Colonic mucosa (tissue), 4 donors: ENCODE results near the gene FLYWCH2. TPM values are rescaled to one million over a fixed set of nuclear protein-coding genes. Genes with fewer than 3 reads are reported as not detected.

ENCODE experiments used
- DNase-seq: peaks from one replicate; pipeline ENCODE4 v3.0.0-alpha.2; 2020
- H3K27ac ChIP-seq: fragments of 200-600 bp; one replicate; pipeline ENCODE4 v1.8.0; 2021
- H3K27me3 ChIP-seq: fragments of 200-600 bp; one replicate; pipeline ENCODE4 v1.8.0; 2021
- H3K36me3 ChIP-seq: fragments of 200-600 bp; one replicate; pipeline ENCODE4 v1.8.0; 2021
- H3K4me1 ChIP-seq: fragments of 200-600 bp; one replicate; pipeline ENCODE4 v1.8.0; 2021; ENCODE audit warnings: mild to moderate bottlenecking
- H3K4me3 ChIP-seq: fragments of 200-600 bp; one replicate; pipeline ENCODE4 v1.8.0; 2021
- H3K9ac ChIP-seq, 2 donors: one replicate each; pipeline ENCODE4 v1.7.0; 2013; ENCODE audit warnings: control low read depth in 2 of 2, low read depth in 2 of 2, low read length in 2 of 2
- H3K9me3 ChIP-seq: fragments of 200-600 bp; one replicate; pipeline ENCODE4 v1.8.0; 2021
- CTCF ChIP-seq: fragments of 200-600 bp; IDR thresholded peaks from one replicate; pipeline ENCODE4 v1.8.0; 2022; ENCODE audit warnings: antibody characterized with exemption, mild to moderate bottlenecking
- intact Hi-C: fragments of 100-400 bp; cut with DNase I; formaldehyde crosslinking; loops from one replicate; pipeline ENCODE4 v1.14.1; 2022
- total RNA-seq, 2 donors: library from RNA; stranded (reverse); fragmentation: NEBNext Ultra II Directional in 1 of 2; extraction: Animal tissue kit (Norgen Biotek cat#: 25700) in 1 of 2; gene quantifications; one replicate each; pipeline ENCODE4 v1.2.1, GENCODE V29; 2021
- donor health status: healthy.
- donor health status: DM: no; HTN: no; CAD: no.
- donor health status: DM: no; HTN: no; CAD: no.

The FLYWCH2 gene
- total RNA-seq, 2 donors from 2014 or later: 16.2 to 24.8 TPM

- Histone ChIP-seq H3K27ac (peak overlapping the region; percentile 63), H3K4me3 (no peak overlapping the region), H3K36me3 (no peaks in the 10 kb centered on the region), H3K9ac (no peak overlapping the region), H3K4me1 (no peaks in the 10 kb centered on the region), H3K9me3 (no peaks in the 10 kb centered on the region), H3K27me3 (peaks cover 9% of the 10 kb centered on the region)
- intact Hi-C loops: no loop called here
- no peak for TF ChIP-seq CTCF
- DNase-seq: peak; percentile 65
Observed at GRCh38 chr16:2856061-2856670, 26.8 kb upstream of the FLYWCH2 start.

- Histone ChIP-seq H3K9me3 (no peaks in the 10 kb centered on the region), H3K27ac (peak overlapping the region; percentile 58), H3K4me1 (no peaks in the 10 kb centered on the region), H3K36me3 (no peaks in the 10 kb centered on the region), H3K9ac (peak overlapping the region in 1 of 2 donors; percentile 51), H3K4me3 (peak overlapping the region; percentile 34), H3K27me3 (peaks cover 9% of the 10 kb centered on the region)
- DNase-seq: no peak
- TF ChIP-seq CTCF: no peak
- intact Hi-C loops: no loop called here
Observed at GRCh38 chr16:2856686-2857450, 26.1 kb upstream of the FLYWCH2 start.

- Histone ChIP-seq H3K27me3 (peaks cover 9% of the 10 kb centered on the region), H3K9ac (peak within 1 kb of the TSS; percentile 51 to 55), H3K4me3 (peak within 1 kb of the TSS; percentile 34), H3K4me1 (no peaks in the 10 kb centered on the region), H3K9me3 (no peaks in the 10 kb centered on the region), H3K27ac (peak within 1 kb of the TSS; percentile 58), H3K36me3 (no peaks in the 10 kb centered on the region)
- intact Hi-C loops: no loop called here
- DNase-seq: peak; percentile 34
- no peak for TF ChIP-seq CTCF
Observed at GRCh38 chr16:2857451-2858244, 25.4 kb upstream of the FLYWCH2 start, which contains the start of gene PRSS22. Gene PRSS22 (minus strand): TSS chr16:2858170. CDS start chr16:2858104, 66 bp downstream.

- intact Hi-C loops: no loop called here
- peak overlapping the region; percentile 34 for H3K4me3 ChIP-seq
- no peaks in the 10 kb centered on the region for H3K4me1 ChIP-seq
- peaks cover 5% of the 10 kb centered on the region for H3K27me3 ChIP-seq
- H3K27ac ChIP-seq: peak overlapping the region; percentile 58
- H3K9me3 ChIP-seq: no peaks in the 10 kb centered on the region
- peak; percentile 88 for DNase-seq
- no peak for TF ChIP-seq CTCF
- H3K36me3 ChIP-seq: no peaks in the 10 kb centered on the region
- peak overlapping the region; percentile 34 to 55 for H3K9ac ChIP-seq
Observed at GRCh38 chr16:2858245-2859025, 24.6 kb upstream of the FLYWCH2 start.
